Stomach (tissue), 4 donors: Measurements from ENCODE around the gene PLA2G4B.

Experiments used
- POLR2A ChIP-seq, 4 donors: fragments of 450-650 bp; IDR thresholded peaks; one replicate each; pipeline ENCODE4 v1.6.1; 2016; ENCODE audit warnings: antibody characterized with exemption in 4 of 4, control low read depth in 2 of 4, mild to moderate bottlenecking in 1 of 4, moderate library complexity in 1 of 4
- TF ChIP-seq, protein P1 (sequence below), 7 experiments: fragments of 450-650 bp in 4 of 7; fragments of 200-600 bp in 3 of 7; sonication (generic) in 3 of 7; IDR thresholded peaks; one replicate each; pipeline ENCODE4 v1.5.1; 2016 to 2019; ENCODE audit warnings: antibody characterized with exemption in 7 of 7, control low read depth in 2 of 7, mild to moderate bottlenecking in 1 of 7

DNA sequence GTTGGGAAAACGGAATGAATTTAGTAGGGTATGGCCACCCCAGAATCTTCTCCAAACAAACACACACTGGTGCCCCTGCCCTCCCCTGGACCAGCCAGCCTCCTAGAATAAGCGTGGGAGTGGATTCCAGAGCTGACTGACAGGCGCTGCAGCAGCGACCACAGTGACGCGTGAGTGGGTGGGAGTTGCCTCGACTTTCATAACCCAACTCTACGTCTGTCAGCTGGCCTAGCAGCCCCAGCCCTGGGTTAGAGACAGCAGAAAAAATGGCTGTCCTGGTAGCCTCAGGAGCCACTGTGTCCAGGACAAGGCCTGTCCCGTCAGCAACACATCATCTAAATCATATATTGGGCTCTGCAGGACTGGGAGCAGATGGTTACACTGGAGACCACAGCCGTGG, 10.0 kb downstream of the PLA2G4B start:
- TF ChIP-seq, protein P1, sequence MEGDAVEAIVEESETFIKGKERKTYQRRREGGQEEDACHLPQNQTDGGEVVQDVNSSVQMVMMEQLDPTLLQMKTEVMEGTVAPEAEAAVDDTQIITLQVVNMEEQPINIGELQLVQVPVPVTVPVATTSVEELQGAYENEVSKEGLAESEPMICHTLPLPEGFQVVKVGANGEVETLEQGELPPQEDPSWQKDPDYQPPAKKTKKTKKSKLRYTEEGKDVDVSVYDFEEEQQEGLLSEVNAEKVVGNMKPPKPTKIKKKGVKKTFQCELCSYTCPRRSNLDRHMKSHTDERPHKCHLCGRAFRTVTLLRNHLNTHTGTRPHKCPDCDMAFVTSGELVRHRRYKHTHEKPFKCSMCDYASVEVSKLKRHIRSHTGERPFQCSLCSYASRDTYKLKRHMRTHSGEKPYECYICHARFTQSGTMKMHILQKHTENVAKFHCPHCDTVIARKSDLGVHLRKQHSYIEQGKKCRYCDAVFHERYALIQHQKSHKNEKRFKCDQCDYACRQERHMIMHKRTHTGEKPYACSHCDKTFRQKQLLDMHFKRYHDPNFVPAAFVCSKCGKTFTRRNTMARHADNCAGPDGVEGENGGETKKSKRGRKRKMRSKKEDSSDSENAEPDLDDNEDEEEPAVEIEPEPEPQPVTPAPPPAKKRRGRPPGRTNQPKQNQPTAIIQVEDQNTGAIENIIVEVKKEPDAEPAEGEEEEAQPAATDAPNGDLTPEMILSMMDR (IDR thresholded peaks at IDR 0.05): no peak
- no peak for TF ChIP-seq POLR2A (IDR thresholded peaks at IDR 0.05)
